Measurements from ENCODE around the gene FALEC. TPM values are rescaled to one million over a fixed set of nuclear protein-coding genes. Genes with fewer than 3 reads are reported as not detected.

Gene FALEC
- total RNA-seq, 2 donors from 2014 or later: not detected

DNA sequence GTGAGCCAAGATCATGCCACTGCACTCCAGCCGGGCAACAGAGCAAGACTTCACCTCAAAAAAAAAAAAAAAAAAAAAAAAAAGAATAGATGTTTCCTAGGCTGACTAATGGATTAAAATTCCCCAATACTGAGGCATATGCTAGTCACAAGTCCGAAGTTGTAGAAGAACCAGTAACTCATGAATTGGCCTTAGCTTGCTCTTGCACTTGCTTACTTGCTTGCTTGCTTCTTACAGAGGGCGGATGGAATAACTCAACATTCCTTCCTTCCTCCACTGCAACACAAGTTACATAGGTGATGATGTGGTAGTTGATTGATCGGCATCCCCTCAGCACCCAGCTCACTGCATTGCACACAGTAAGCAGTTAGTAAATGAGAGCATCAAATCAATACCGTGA is 31.1 kb upstream of the FALEC start:
- no peaks in the 10 kb centered on the region for H3K36me3 ChIP-seq
- H3K27ac ChIP-seq: no peak overlapping the region
- H3K9me3 ChIP-seq: no peaks in the 10 kb centered on the region
- H3K27me3 ChIP-seq: no peaks in the 10 kb centered on the region
- TF ChIP-seq, protein P1, sequence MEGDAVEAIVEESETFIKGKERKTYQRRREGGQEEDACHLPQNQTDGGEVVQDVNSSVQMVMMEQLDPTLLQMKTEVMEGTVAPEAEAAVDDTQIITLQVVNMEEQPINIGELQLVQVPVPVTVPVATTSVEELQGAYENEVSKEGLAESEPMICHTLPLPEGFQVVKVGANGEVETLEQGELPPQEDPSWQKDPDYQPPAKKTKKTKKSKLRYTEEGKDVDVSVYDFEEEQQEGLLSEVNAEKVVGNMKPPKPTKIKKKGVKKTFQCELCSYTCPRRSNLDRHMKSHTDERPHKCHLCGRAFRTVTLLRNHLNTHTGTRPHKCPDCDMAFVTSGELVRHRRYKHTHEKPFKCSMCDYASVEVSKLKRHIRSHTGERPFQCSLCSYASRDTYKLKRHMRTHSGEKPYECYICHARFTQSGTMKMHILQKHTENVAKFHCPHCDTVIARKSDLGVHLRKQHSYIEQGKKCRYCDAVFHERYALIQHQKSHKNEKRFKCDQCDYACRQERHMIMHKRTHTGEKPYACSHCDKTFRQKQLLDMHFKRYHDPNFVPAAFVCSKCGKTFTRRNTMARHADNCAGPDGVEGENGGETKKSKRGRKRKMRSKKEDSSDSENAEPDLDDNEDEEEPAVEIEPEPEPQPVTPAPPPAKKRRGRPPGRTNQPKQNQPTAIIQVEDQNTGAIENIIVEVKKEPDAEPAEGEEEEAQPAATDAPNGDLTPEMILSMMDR (IDR thresholded peaks at IDR 0.05): no peak
- H3K4me3 ChIP-seq: no peak overlapping the region
- no peak for DNase-seq (ENCODE audit: low spot score)
- peaks cover 0 to 10% of the 10 kb centered on the region in 2 donors for H3K4me1 ChIP-seq

DNA sequence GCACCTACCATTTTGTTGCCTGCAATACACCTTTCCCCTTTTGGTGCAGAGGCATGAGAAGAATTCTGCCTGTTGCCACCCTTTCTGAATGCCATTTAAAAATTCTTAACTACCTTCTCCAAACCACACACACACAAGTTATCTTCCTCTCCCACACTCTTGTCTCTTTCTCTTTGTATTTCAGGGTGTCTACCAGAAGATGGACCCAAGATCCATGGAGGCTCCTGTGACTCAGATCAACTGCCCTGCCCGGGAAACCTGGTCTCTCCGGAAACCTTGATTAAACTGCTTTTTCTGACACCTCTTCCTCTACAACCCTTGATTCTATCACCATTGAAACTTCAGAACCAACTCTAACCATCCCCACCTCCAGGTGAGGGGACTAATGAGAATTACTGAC is 30.7 kb upstream of the FALEC start:
- TF ChIP-seq, protein P1 (IDR thresholded peaks at IDR 0.05): peak in 1 of 2 donors; percentile 23
- H3K9me3 ChIP-seq: no peaks in the 10 kb centered on the region
- no peak overlapping the region for H3K27ac ChIP-seq
- H3K4me1 ChIP-seq: peaks cover 0 to 10% of the 10 kb centered on the region in 2 donors
- no peaks in the 10 kb centered on the region for H3K36me3 ChIP-seq
- no peaks in the 10 kb centered on the region for H3K27me3 ChIP-seq
- no peak for DNase-seq (ENCODE audit: low spot score)
- no peak overlapping the region for H3K4me3 ChIP-seq

DNA sequence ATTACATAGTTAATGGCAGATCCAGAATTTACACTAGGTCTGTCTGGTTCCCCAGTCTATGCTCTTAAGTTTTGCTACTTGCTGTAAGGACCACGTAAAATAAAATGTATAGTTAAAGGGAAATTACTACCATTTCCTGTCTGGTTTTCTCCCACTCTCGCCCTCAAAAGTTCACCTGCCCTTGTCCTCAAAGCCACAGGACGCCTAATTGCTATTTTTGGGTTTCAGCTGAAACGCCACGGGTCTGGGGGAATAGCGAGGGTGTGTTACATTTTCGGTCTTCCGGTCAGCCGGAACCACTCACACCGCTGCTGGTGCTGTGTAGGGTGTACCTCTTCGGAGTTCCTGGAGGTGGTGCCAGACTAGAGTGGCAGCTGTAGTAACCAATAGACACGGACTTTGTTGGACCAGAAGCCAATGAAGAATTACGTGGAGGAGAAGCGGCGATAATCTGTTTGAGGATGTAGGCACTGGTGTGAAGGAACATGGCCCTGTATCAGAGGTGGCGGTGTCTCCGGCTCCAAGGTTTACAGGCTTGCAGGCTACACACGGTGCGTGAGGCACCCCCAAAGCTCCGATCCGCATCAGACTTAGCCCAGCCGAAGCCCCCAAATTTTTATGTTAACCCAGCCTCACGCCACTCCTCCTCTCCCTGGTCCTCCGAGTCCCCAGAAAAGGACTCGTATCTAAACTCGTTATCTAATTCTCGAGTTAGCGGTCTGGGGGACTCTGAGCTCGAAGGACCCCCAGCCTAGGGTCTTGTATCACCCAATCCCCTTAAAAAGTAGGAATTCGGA is 28.4 kb upstream of the FALEC start, which contains the start of gene TARS2:
TARS2 (plus strand) TSS at position 454 of the 797 bp plus-strand sequence; CDS start at position 486, 32 bp downstream.
- peak within 1 kb of the TSS; percentile 60 to 82 for H3K27ac ChIP-seq
- peak; percentile 97 for DNase-seq (ENCODE audit: low spot score)
- peak within 1 kb of the TSS; percentile 68 to 81 for H3K4me3 ChIP-seq
- H3K4me1 ChIP-seq: peaks cover 0 to 10% of the 10 kb centered on the region in 2 donors
- H3K27me3 ChIP-seq: no peaks in the 10 kb centered on the region
- TF ChIP-seq, protein P1 (IDR thresholded peaks at IDR 0.05): peak in 1 of 2 donors; percentile 39
- no peaks in the 10 kb centered on the region for H3K9me3 ChIP-seq
- H3K36me3 ChIP-seq: peaks cover 21% of the 10 kb centered on the region

DNA sequence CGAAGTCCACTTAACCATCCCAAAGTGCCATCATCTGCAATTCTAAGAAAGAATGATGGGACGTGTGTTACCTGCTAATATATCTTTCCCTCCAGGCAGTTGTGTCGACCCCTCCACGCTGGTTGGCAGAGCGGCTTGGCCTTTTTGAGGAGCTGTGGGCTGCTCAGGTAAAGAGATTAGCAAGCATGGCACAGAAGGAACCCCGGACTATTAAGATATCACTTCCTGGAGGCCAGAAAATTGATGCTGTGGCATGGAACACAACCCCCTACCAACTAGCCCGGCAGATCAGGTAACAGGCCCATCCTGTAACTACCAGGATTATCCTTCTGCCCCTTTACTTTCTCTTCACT is 27.8 kb upstream of the FALEC start:
- DNase-seq (ENCODE audit: low spot score): no peak
- Histone ChIP-seq H3K4me1 (peaks cover 0 to 10% of the 10 kb centered on the region in 2 donors), H3K27ac (peak overlapping the region; percentile 60 to 82), H3K36me3 (peaks cover 26% of the 10 kb centered on the region), H3K27me3 (no peaks in the 10 kb centered on the region), H3K9me3 (no peaks in the 10 kb centered on the region), H3K4me3 (peak overlapping the region; percentile 68 to 81)
- TF ChIP-seq, protein P1 (IDR thresholded peaks at IDR 0.05): no peak

DNA sequence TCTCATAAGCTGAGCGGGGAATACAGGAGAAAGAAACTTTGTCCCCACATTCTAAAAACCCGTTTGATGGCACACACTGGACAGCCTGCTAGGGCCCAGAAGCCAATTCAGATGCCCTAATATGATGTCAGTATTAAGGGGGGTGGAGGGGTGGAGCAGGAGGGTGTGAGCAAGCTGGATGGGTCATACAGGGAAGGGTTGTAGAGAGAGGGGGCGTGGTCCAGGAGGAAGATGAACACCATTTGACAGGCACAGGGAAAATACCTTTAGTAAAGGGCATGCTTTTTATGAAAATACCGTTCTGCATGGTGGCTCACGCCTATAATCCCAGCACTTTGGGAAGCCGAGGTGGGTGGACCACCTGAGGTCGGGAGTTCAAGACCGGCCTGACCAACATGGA is 22.4 kb upstream of the FALEC start:
- TF ChIP-seq, protein P1 (IDR thresholded peaks at IDR 0.05): no peak
- no peak overlapping the region for H3K27ac ChIP-seq

More for the DNA sequence above, 22.4 kb upstream of the FALEC start:
- Histone ChIP-seq H3K36me3 (peaks cover 51% of the 10 kb centered on the region), H3K4me1 (peaks cover 0 to 2% of the 10 kb centered on the region in 2 donors), H3K9me3 (no peaks in the 10 kb centered on the region), H3K27me3 (no peaks in the 10 kb centered on the region), H3K4me3 (no peak overlapping the region)
- no peak for DNase-seq (ENCODE audit: low spot score)

All from right atrium auricular region (tissue), 2 donors.